ENCODE results near the gene UBE2R2. TPM values are rescaled to one million over a fixed set of nuclear protein-coding genes. Genes with fewer than 3 reads are reported as not detected.
"Not testable (repeated sequence)": the region's sequence is repeated elsewhere in the genome, so short reads cannot be mapped to it uniquely, and the experiment has no call there.

UBE2R2 gene
- 26.7 TPM for total RNA-seq (ENCODE audit: insufficient read depth, low replicate concordance)

GRCh38 chr9:33816327-33817252, at the start of gene UBE2R2:
UBE2R2 (plus strand) TSS chr9:33817160; CDS start chr9:33817758, 598 bp downstream.
- peak; percentile 95 for DNase-seq (ENCODE audit: low spot score)

- DNase-seq (ENCODE audit: low spot score) = not testable (repeated sequence)
Measured at GRCh38 chr9:33770156-33770880, 46.6 kb upstream of the UBE2R2 start.

- not testable (repeated sequence) for DNase-seq (ENCODE audit: low spot score)
Measured at GRCh38 chr9:33773135-33773534, 43.8 kb upstream of the UBE2R2 start.

GRCh38 chr9:33774074-33774659, 42.8 kb upstream of the UBE2R2 start:
- peak; percentile 17 for DNase-seq (ENCODE audit: low spot score)

GRCh38 chr9:33776578-33776977, 40.4 kb upstream of the UBE2R2 start:
- DNase-seq (ENCODE audit: low spot score) = no peak

- peak; percentile 49 for DNase-seq (ENCODE audit: low spot score)
Measured at GRCh38 chr9:33778700-33779351, 38.1 kb upstream of the UBE2R2 start.

GRCh38 chr9:33780276-33780675, 36.7 kb upstream of the UBE2R2 start:
- no peak for DNase-seq (ENCODE audit: low spot score)

GRCh38 chr9:33781736-33782135, 35.2 kb upstream of the UBE2R2 start:
- DNase-seq (ENCODE audit: low spot score) = no peak

GRCh38 chr9:33782395-33783152, 34.4 kb upstream of the UBE2R2 start:
- DNase-seq (ENCODE audit: low spot score) = peak; percentile 19

GRCh38 chr9:33785914-33786313, 31.0 kb upstream of the UBE2R2 start:
- DNase-seq (ENCODE audit: low spot score) = no peak

- no peak for DNase-seq (ENCODE audit: low spot score)
Measured at GRCh38 chr9:33786681-33787080, 30.3 kb upstream of the UBE2R2 start.

- no peak for DNase-seq (ENCODE audit: low spot score)
Measured at GRCh38 chr9:33787839-33788238, 29.1 kb upstream of the UBE2R2 start.

GRCh38 chr9:33789429-33789828, 27.5 kb upstream of the UBE2R2 start:
- DNase-seq (ENCODE audit: low spot score) = not testable (repeated sequence)

GRCh38 chr9:33791117-33791516, 25.8 kb upstream of the UBE2R2 start:
- no peak for DNase-seq (ENCODE audit: low spot score)

- not testable (repeated sequence) for DNase-seq (ENCODE audit: low spot score)
Measured at GRCh38 chr9:33793496-33793895, 23.5 kb upstream of the UBE2R2 start.

GRCh38 chr9:33794560-33794959, 22.4 kb upstream of the UBE2R2 start:
- DNase-seq (ENCODE audit: low spot score) = no peak

GRCh38 chr9:33795281-33795680, 21.7 kb upstream of the UBE2R2 start, which contains the start of gene PRSS3:
PRSS3 (plus strand) TSS chr9:33795561; CDS start chr9:33795574, 13 bp downstream.
- DNase-seq (ENCODE audit: low spot score) = no peak

- no peak for DNase-seq (ENCODE audit: low spot score)
Measured at GRCh38 chr9:33795819-33796218, 21.1 kb upstream of the UBE2R2 start.

GRCh38 chr9:33796679-33797078, 20.3 kb upstream of the UBE2R2 start:
- not testable (repeated sequence) for DNase-seq (ENCODE audit: low spot score)

- no peak for DNase-seq (ENCODE audit: low spot score)
Measured at GRCh38 chr9:33797837-33798236, 19.1 kb upstream of the UBE2R2 start.

- DNase-seq (ENCODE audit: low spot score) = no peak
Measured at GRCh38 chr9:33798545-33798944, 18.4 kb upstream of the UBE2R2 start.

Data from umbilical cord (tissue), 2 donors.